Activated B cell treated with CpG ODN at 0.5 μM for 24 hours (primary cell): Measurements from ENCODE around the gene ZNF611. TPM values are rescaled to one million over a fixed set of nuclear protein-coding genes. Genes with fewer than 3 reads are reported as not detected.

Source experiments
- ATAC-seq: fragments of 200-7000 bp; cut with Tn5 transposase; one replicate; pipeline ENCODE4 v1.10.0; 2021; ENCODE audit warnings: low read depth, mild to moderate bottlenecking, moderate library complexity
- CTCF ChIA-PET: fragments of 350-600 bp; sonication (Branson Sonifier 250); formaldehyde crosslinking; loops from one replicate; lab custom pipeline; 2021; ENCODE audit warnings: antibody characterized with exemption; lab: Charles Lee
- POLR2A ChIA-PET: fragments of 350-600 bp; sonication (Branson Sonifier 250); formaldehyde crosslinking; loops from one replicate; lab custom pipeline; 2021; ENCODE audit warnings: antibody characterized with exemption; lab: Charles Lee
- DNase-seq: peaks from one replicate; pipeline ENCODE4 v3.0.0; 2022
- H3K27ac Mint-ChIP-seq: one replicate; pipeline ENCODE4 v1.8.0; 2020; ENCODE audit warnings: mixed read lengths
- H3K27me3 Mint-ChIP-seq: one replicate; pipeline ENCODE4 v1.8.0; 2021; ENCODE audit warnings: mixed read lengths
- H3K36me3 Mint-ChIP-seq: one replicate; pipeline ENCODE4 v1.8.0; 2021; ENCODE audit warnings: low read depth, mixed read lengths
- H3K4me1 Mint-ChIP-seq: one replicate; pipeline ENCODE4 v1.8.0; 2021; ENCODE audit warnings: mixed read lengths
- H3K4me3 Mint-ChIP-seq: one replicate; pipeline ENCODE4 v1.8.0; 2020; ENCODE audit warnings: mild to moderate bottlenecking, mixed read lengths
- H3K9me3 Mint-ChIP-seq: one replicate; pipeline ENCODE4 v1.8.0; 2020; ENCODE audit warnings: mixed read lengths
- intact Hi-C: fragments of 100-400 bp; cut with micrococcal nuclease; formaldehyde crosslinking; loops from one replicate; pipeline ENCODE4 v1.15.1; 2024
- total RNA-seq: library from RNA; stranded (reverse); gene quantifications from 2 replicates; pipeline ENCODE4 v1.2.3, GENCODE V29; 2022
- TF ChIP-seq, protein P1 (sequence below): fragments of 200-600 bp; IDR thresholded peaks from one replicate; pipeline ENCODE4 v1.8.0; 2022; ENCODE audit warnings: antibody characterized with exemption, mild to moderate bottlenecking

ZNF611 gene
- total RNA-seq, 1 donor from 2014 or later, result 41.9 TPM

DNA sequence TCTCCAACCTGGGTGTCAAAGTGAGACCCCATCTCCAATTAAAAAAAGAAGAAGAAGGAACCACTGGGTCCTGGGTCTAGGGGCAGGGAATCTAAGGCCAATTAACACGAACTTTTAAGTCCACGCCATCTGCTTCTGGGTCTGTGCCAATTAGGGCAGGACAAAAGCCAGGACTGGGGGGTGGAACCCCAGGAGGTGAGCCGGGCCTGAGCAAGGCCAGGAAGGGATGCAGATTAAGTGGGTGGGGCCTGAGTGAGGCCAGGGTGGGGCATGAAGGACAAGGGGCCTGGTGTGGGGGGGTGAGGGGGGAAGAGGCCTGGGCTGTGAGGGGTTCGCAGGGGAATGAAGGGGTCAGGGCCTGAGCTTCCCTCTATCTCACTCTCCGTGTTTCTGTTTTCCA lies 70.4 kb downstream of the ZNF611 start:
- POLR2A ChIA-PET, result no interaction called here
- intact Hi-C loops, result no loop called here
- TF ChIP-seq, protein P1, sequence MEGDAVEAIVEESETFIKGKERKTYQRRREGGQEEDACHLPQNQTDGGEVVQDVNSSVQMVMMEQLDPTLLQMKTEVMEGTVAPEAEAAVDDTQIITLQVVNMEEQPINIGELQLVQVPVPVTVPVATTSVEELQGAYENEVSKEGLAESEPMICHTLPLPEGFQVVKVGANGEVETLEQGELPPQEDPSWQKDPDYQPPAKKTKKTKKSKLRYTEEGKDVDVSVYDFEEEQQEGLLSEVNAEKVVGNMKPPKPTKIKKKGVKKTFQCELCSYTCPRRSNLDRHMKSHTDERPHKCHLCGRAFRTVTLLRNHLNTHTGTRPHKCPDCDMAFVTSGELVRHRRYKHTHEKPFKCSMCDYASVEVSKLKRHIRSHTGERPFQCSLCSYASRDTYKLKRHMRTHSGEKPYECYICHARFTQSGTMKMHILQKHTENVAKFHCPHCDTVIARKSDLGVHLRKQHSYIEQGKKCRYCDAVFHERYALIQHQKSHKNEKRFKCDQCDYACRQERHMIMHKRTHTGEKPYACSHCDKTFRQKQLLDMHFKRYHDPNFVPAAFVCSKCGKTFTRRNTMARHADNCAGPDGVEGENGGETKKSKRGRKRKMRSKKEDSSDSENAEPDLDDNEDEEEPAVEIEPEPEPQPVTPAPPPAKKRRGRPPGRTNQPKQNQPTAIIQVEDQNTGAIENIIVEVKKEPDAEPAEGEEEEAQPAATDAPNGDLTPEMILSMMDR, result no peak

DNA sequence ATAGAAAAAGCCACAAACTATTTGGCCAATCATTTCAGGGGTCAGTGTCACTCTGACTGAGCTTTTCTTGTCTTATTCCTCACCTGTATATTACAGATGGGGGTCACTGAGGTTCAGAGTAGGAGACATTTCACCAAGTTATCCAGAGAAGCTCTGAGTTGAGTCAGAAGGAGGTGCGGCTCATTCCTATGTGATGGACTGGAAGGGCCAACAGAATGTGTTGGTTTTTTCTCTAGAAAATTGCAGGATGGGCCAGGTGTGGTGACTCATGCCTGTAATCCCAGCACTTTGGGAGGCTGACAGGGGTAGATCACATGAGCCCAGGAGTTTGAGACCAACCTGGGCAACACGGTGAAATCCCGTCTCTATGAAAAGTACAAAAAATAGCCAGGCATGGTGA lies 72.2 kb downstream of the ZNF611 start:
- Mint-ChIP-seq H3K4me1 (no peaks in the 10 kb centered on the region), H3K27ac (no peak overlapping the region), H3K4me3 (no peak overlapping the region), H3K27me3 (no peaks in the 10 kb centered on the region), H3K36me3 (peaks cover 43% of the 10 kb centered on the region), H3K9me3 (no peaks in the 10 kb centered on the region)
- CTCF ChIA-PET, result no interaction called here
- DNase-seq, result no peak
- POLR2A ChIA-PET, result no interaction called here
- no peak for ATAC-seq
- TF ChIP-seq, protein P1, result no peak
- intact Hi-C loops, result no loop called here

More for the DNA sequence above, 70.4 kb downstream of the ZNF611 start:
- no peak for DNase-seq
- no peak overlapping the region for H3K27ac Mint-ChIP-seq
- H3K36me3 Mint-ChIP-seq, result peaks cover 35% of the 10 kb centered on the region
- H3K4me3 Mint-ChIP-seq, result no peak overlapping the region
- CTCF ChIA-PET, result no interaction called here
- H3K27me3 Mint-ChIP-seq, result no peaks in the 10 kb centered on the region
- no peak for ATAC-seq
- no peaks in the 10 kb centered on the region for H3K9me3 Mint-ChIP-seq
- H3K4me1 Mint-ChIP-seq, result no peaks in the 10 kb centered on the region

DNA sequence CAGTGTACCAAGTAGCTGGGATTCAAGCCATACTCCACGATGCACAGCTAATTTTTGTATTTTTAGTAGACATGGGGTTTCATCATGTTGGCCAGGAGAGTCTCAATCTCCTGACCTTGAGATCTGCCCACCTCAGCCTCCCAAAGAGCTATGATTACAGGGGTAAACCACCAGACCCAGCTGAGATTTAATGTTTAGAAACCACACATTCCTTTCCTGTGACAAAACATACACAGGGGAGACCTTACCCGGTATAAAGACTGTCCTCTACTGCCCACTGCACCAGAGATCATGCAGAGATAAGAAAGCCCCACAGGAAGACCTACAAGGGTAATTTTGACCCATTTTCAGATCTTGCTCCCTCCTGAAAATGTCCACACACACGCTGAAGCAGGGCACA lies 73.9 kb downstream of the ZNF611 start:
- H3K9me3 Mint-ChIP-seq, result peaks cover 2% of the 10 kb centered on the region
- no peak overlapping the region for H3K27ac Mint-ChIP-seq
- DNase-seq (no peak), ATAC-seq (no peak)
- H3K4me3 Mint-ChIP-seq, result no peak overlapping the region
- H3K36me3 Mint-ChIP-seq, result peaks cover 48% of the 10 kb centered on the region
- ChIA-PET CTCF (no interaction called here), POLR2A (no interaction called here)
- TF ChIP-seq, protein P1, result no peak
- no peaks in the 10 kb centered on the region for H3K27me3 Mint-ChIP-seq
- intact Hi-C loops, result no loop called here
- H3K4me1 Mint-ChIP-seq, result no peaks in the 10 kb centered on the region

DNA sequence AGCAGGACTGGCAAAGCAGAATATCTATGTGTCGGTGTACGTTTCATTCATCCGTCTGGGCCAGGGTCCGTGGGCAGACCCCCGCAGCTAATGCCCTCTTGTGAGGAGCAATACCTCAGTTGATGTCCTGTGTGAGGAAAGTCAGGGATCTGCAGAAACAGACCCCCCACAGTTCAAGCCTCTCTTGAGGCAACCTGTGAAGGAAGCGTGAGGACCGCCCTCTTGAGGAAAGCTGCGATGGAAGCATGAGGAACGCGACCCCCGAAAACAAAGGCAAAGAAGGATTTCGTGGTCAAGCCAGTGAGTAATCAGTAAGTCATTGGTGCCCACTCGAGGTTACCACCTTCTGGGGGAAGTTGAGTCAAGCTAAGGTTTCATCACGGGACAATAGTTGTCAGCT lies 75.8 kb downstream of the ZNF611 start:
- Mint-ChIP-seq H3K27me3 (no peaks in the 10 kb centered on the region), H3K27ac (no peak overlapping the region), H3K4me3 (no peak overlapping the region), H3K9me3 (peaks cover 2% of the 10 kb centered on the region), H3K4me1 (no peaks in the 10 kb centered on the region), H3K36me3 (peaks cover 60% of the 10 kb centered on the region)
- intact Hi-C loops, result no loop called here
- ChIA-PET POLR2A (interaction anchor here (0.6 kb wide), 1 partner anchor 69 kb away, joined by 3 read pairs; no protein-coding TSS in a partner anchor), CTCF (no interaction called here)
- DNase-seq, result no peak
- ATAC-seq, result no peak
- TF ChIP-seq, protein P1, result no peak

DNA sequence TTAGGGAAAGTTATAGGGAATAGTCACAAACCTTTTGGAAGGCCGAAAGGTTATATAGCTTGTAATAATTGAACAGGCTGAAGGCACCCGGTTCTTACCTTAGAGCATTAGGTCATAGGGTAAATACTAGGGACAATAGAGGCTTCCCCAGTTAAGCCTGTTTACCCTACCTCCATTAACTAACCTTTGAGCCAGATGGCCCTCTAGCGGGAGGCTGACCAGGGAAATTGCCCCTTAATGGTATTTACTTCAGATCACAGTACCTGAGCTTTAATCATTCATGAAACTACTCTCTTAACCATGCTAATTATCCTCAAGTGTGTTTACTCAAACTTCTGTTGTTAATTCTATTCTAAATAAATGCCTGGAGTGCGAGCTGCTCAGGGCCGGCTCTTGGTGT lies 76.2 kb downstream of the ZNF611 start:
- Mint-ChIP-seq H3K9me3 (peaks cover 2% of the 10 kb centered on the region), H3K4me1 (no peaks in the 10 kb centered on the region), H3K27me3 (no peaks in the 10 kb centered on the region), H3K27ac (no peak overlapping the region), H3K4me3 (no peak overlapping the region), H3K36me3 (peaks cover 64% of the 10 kb centered on the region)
- CTCF ChIA-PET, result no interaction called here
- intact Hi-C loops, result no loop called here
- POLR2A ChIA-PET, result interaction anchor here (0.6 kb wide), 1 partner anchor 69 kb away, joined by 3 read pairs; no protein-coding TSS in a partner anchor
- ATAC-seq, result no peak
- DNase-seq, result no peak
- TF ChIP-seq, protein P1, result no peak
